Nephron (organoid): ENCODE results near the gene DSG4.

Source experiments
- H3K27ac Mint-ChIP-seq, 3 experiments: 2 replicates each; pipeline ENCODE4 v1.8.0; 2020; ENCODE audit warnings: mixed read lengths in 3 of 3, mild to moderate bottlenecking in 2 of 3, moderate library complexity in 1 of 3
- H3K27me3 Mint-ChIP-seq: 2 replicates; pipeline ENCODE4 v1.8.0; 2021; ENCODE audit warnings: low read depth, mild to moderate bottlenecking, moderate library complexity, mixed read lengths
- H3K36me3 Mint-ChIP-seq: 2 replicates; pipeline ENCODE4 v1.8.0; 2020; ENCODE audit warnings: low read depth, mixed read lengths
- H3K4me1 Mint-ChIP-seq: 2 replicates; pipeline ENCODE4 v1.8.0; 2020; ENCODE audit warnings: mixed read lengths
- H3K4me3 Mint-ChIP-seq, 3 experiments: 2 replicates each; pipeline ENCODE4 v1.8.0; 2020; ENCODE audit warnings: mild to moderate bottlenecking in 3 of 3, mixed read lengths in 3 of 3, moderate library complexity in 2 of 3
- H3K9me3 Mint-ChIP-seq: 2 replicates; pipeline ENCODE4 v1.8.0; 2020; ENCODE audit warnings: mixed read lengths
- TF ChIP-seq, protein P1 (sequence below), 3 experiments: fragments of 200-600 bp; sonication (generic); IDR thresholded peaks; one replicate each; pipeline ENCODE4 v1.5.0; 2021; ENCODE audit warnings: antibody characterized with exemption in 3 of 3; ENCODE audit not compliant: unreplicated experiment in 3 of 3

The DSG4 gene

DNA sequence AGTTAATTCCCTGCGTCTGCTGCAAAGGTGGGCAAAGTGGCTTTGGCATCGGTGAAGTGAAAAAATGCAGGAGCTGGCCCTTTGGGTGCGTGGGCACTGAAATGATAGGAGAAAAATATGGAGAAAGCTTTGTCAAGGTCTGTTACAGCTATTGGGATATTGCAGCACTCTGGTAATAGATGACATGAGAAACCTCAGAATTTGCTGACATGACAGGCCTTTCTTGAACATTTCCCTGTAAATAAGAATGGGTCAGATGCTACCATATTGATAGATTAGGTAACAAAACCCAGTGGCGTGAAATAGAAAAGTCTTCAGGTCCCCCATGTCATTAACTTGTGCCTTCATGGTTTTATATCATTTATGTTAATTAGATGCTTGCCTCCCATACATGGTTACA is 12.4 kb upstream of the DSG4 start:
- no peaks in the 10 kb centered on the region for H3K27me3 Mint-ChIP-seq
- H3K27ac Mint-ChIP-seq = no peak overlapping the region
- TF ChIP-seq, protein P1, sequence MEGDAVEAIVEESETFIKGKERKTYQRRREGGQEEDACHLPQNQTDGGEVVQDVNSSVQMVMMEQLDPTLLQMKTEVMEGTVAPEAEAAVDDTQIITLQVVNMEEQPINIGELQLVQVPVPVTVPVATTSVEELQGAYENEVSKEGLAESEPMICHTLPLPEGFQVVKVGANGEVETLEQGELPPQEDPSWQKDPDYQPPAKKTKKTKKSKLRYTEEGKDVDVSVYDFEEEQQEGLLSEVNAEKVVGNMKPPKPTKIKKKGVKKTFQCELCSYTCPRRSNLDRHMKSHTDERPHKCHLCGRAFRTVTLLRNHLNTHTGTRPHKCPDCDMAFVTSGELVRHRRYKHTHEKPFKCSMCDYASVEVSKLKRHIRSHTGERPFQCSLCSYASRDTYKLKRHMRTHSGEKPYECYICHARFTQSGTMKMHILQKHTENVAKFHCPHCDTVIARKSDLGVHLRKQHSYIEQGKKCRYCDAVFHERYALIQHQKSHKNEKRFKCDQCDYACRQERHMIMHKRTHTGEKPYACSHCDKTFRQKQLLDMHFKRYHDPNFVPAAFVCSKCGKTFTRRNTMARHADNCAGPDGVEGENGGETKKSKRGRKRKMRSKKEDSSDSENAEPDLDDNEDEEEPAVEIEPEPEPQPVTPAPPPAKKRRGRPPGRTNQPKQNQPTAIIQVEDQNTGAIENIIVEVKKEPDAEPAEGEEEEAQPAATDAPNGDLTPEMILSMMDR (IDR thresholded peaks at IDR 0.05; ENCODE audit: unreplicated experiment in 3 of 3) = no peak
- H3K4me1 Mint-ChIP-seq = no peaks in the 10 kb centered on the region
- no peak overlapping the region for H3K4me3 Mint-ChIP-seq
- H3K36me3 Mint-ChIP-seq = no peaks in the 10 kb centered on the region
- no peaks in the 10 kb centered on the region for H3K9me3 Mint-ChIP-seq

DNA sequence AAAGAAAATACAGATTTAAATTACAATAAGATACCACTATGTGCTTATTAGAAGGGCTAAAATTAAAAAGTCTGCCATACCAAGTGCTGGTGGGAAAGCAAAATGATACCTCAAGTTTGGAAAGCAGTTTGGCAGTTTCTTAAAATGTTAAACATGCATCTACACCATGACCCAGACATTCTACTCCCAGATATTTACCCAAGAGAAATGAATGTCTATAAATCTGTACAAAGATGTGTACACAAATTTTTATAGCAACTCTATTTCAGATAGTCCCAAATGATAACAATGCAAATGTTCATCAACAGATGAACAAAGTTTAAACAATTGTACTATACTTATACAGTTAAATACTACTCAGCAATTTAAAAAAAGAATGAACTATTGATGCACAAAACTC is 7.1 kb upstream of the DSG4 start:
- Mint-ChIP-seq H3K27ac (no peak overlapping the region), H3K4me3 (no peak overlapping the region), H3K4me1 (no peaks in the 10 kb centered on the region), H3K9me3 (no peaks in the 10 kb centered on the region), H3K36me3 (no peaks in the 10 kb centered on the region), H3K27me3 (no peaks in the 10 kb centered on the region)
- TF ChIP-seq, protein P1 (IDR thresholded peaks at IDR 0.05; ENCODE audit: unreplicated experiment in 3 of 3) = no peak

DNA sequence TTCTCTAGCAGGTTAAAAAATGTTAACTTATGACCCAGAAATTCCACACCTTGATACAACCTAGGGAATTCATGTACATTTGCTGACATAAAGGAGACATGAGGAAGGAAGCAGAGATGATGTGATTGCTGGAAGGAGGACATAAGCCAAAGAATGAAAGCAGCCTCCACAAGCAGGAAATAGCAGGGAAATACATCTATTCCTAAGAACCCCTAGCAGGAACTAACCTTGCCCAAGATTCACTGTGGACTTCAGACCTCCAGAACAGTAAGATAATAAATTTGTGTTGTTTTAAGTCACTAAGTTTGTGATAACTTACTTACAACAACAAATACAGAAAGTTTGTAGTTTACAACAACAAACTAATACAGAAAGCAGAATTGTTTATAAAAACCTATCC is 4.6 kb upstream of the DSG4 start:
- no peaks in the 10 kb centered on the region for H3K9me3 Mint-ChIP-seq
- TF ChIP-seq, protein P1 (IDR thresholded peaks at IDR 0.05; ENCODE audit: unreplicated experiment in 3 of 3) = no peak
- H3K36me3 Mint-ChIP-seq = no peaks in the 10 kb centered on the region

DNA sequence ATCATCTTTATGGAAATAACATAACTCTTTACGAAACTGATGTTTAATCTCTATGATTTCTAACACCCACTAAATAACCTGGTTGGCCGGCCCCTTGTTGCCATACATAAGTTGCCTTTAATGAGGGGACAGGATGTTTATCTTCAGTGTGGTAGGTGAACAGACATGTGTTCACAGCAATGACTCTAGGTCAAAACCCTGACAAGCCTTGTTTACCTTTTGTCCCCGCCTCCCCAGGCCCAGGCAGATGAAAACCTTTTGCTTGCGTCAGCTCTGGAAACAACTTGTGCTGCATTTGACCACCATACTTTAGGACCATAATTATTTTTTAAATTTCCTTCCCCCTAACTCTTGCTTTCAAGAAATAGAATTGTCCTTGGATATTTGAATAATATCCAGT is 2.9 kb upstream of the DSG4 start:
- Mint-ChIP-seq H3K27me3 (no peaks in the 10 kb centered on the region), H3K4me1 (no peaks in the 10 kb centered on the region), H3K36me3 (no peaks in the 10 kb centered on the region)

More for the DNA sequence above, 4.6 kb upstream of the DSG4 start:
- Mint-ChIP-seq H3K4me1 (no peaks in the 10 kb centered on the region), H3K27me3 (no peaks in the 10 kb centered on the region), H3K27ac (no peak overlapping the region), H3K4me3 (no peak overlapping the region)

DNA sequence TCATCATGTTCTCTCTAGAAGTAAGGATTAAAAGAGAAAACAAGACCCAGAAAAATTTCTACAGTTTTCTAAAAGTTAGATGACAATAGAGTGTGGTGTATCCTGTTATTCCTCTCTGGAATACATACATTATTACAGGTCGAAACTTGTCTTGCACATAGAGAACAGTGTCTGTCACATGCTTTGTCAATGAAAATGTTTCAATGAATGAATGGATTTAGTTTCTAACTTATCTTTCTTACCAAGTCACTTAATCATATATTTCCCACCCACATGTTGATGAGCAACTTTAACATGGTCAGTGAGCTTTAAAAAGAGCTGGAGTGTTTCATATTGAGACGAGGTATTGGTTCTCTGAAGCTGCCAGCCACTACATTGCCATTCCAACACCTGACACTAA is 4.3 kb downstream of the DSG4 start:
- H3K4me1 Mint-ChIP-seq = no peaks in the 10 kb centered on the region
- no peaks in the 10 kb centered on the region for H3K9me3 Mint-ChIP-seq
- no peak overlapping the region for H3K4me3 Mint-ChIP-seq
- H3K27ac Mint-ChIP-seq = no peak overlapping the region
- TF ChIP-seq, protein P1 (IDR thresholded peaks at IDR 0.05; ENCODE audit: unreplicated experiment in 3 of 3) = no peak
- no peaks in the 10 kb centered on the region for H3K36me3 Mint-ChIP-seq
- H3K27me3 Mint-ChIP-seq = peaks cover 6% of the 10 kb centered on the region

More for the DNA sequence above, 2.9 kb upstream of the DSG4 start:
- H3K27ac Mint-ChIP-seq = no peak overlapping the region
- H3K4me3 Mint-ChIP-seq = no peak overlapping the region
- no peaks in the 10 kb centered on the region for H3K9me3 Mint-ChIP-seq
- TF ChIP-seq, protein P1 (IDR thresholded peaks at IDR 0.05; ENCODE audit: unreplicated experiment in 3 of 3) = no peak

DNA sequence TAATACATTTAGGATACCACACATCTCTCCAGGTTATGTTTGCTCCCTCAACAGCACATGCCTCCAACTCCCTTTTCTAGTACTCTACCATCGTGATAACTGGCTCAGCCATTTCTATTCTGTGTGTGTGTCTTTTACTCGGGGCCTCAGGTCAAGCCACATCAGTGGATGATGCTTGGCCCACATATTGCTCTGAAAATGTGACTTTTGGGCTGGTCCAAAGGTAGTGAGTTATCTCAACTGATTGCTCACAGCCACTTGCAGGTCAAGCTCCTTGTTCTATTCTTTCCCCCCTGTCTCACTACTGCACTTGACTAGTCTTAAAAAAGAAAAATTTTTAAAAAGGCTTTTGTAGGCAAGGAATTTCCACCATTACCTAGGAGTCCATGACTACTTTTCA is 5.5 kb downstream of the DSG4 start:
- Mint-ChIP-seq H3K4me3 (no peak overlapping the region), H3K36me3 (no peaks in the 10 kb centered on the region), H3K9me3 (no peaks in the 10 kb centered on the region), H3K27ac (no peak overlapping the region), H3K4me1 (peaks cover 4% of the 10 kb centered on the region), H3K27me3 (peaks cover 6% of the 10 kb centered on the region)
- TF ChIP-seq, protein P1 (IDR thresholded peaks at IDR 0.05; ENCODE audit: unreplicated experiment in 3 of 3) = no peak
